ENCODE data around the gene HIP1.

DNA sequence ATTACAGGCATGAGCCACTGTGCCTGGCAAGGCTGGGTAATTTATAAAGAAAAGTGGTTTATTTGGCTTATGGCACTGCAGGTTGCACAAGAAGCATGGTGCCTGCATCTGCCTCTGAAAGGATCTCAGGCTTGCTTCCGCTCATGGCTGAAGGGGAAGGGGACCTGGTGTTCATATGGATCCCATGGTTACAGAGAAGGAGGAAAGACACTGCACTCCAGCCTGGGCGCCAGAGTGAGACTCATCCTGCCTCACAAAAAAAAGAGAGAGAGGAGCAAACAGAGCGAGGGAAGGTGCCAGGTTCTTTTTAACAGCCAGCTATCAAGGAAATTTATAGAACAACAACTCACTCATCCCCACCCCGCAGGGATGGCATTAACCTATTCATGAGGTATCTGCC lies 36.2 kb downstream of the HIP1 start:
- TF ChIP-seq, protein P1, sequence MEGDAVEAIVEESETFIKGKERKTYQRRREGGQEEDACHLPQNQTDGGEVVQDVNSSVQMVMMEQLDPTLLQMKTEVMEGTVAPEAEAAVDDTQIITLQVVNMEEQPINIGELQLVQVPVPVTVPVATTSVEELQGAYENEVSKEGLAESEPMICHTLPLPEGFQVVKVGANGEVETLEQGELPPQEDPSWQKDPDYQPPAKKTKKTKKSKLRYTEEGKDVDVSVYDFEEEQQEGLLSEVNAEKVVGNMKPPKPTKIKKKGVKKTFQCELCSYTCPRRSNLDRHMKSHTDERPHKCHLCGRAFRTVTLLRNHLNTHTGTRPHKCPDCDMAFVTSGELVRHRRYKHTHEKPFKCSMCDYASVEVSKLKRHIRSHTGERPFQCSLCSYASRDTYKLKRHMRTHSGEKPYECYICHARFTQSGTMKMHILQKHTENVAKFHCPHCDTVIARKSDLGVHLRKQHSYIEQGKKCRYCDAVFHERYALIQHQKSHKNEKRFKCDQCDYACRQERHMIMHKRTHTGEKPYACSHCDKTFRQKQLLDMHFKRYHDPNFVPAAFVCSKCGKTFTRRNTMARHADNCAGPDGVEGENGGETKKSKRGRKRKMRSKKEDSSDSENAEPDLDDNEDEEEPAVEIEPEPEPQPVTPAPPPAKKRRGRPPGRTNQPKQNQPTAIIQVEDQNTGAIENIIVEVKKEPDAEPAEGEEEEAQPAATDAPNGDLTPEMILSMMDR (conservative IDR thresholded peaks at IDR 0.05; ENCODE audit: low read depth, low read length) = no peak
- TF ChIP-seq EZH2phosphoT487 (IDR thresholded peaks at IDR 0.05; ENCODE audit: borderline replicate concordance, low read length) = no peak

Data from PC-3 (cell line).